K562 (cell line): ENCODE data around the gene PSMC2. TPM values are rescaled to one million over a fixed set of nuclear protein-coding genes. Genes with fewer than 3 reads are reported as not detected.

Experiments used
- IFI16 ChIP-seq: fragments of 250-450 bp; sonication (Bioruptor Pico); IDR thresholded peaks from 2 replicates; pipeline ENCODE4 v2.1.2; 2022; ENCODE audit warnings: mild to moderate bottlenecking, inconsistent platforms
- OTX1 ChIP-seq: fragments of 450-650 bp; formaldehyde crosslinking; IDR thresholded peaks from 2 replicates; pipeline ENCODE4 v1.4.0; 2022; ENCODE audit warnings: mild to moderate bottlenecking
- SIRT6 ChIP-seq: IDR thresholded peaks from one replicate; pipeline ENCODE4 v1.6.1; 2012; ENCODE audit warnings: low read depth, mild to moderate bottlenecking, control low read depth, inconsistent platforms, low read length, moderate library complexity
- YY1 ChIP-seq, 3 experiments: IDR thresholded peaks; 2 replicates each; pipeline ENCODE4 v1.6.1; 2011; ENCODE audit warnings: low read length in 2 of 3, mild to moderate bottlenecking in 2 of 3, moderate library complexity in 2 of 3, borderline replicate concordance in 1 of 3, control low read depth in 1 of 3, low read depth in 1 of 3; ENCODE audit not compliant: insufficient read depth in 3 of 3, insufficient replicate concordance in 2 of 3, control insufficient read depth in 1 of 3, insufficient read length in 1 of 3; ENCODE audit errors: extremely low read depth in 1 of 3
- ZNF311 ChIP-seq: fragments of 250-450 bp; sonication (Bioruptor Pico); IDR thresholded peaks from 2 replicates; pipeline ENCODE4 v1.4.0; 2020; ENCODE audit warnings: mild to moderate bottlenecking, moderate library complexity
- ZNF586 ChIP-seq: fragments of 450-650 bp; formaldehyde crosslinking; conservative IDR thresholded peaks from 2 replicates; pipeline ENCODE4 v1.4.0; 2020; ENCODE audit warnings: mild to moderate bottlenecking, moderate library complexity
- ZNF76 ChIP-seq: fragments of 250-450 bp; sonication (Bioruptor Pico); IDR thresholded peaks from 2 replicates; pipeline ENCODE4 v1.4.0; 2020; ENCODE audit warnings: mild to moderate bottlenecking, moderate library complexity, borderline replicate concordance
- polyA plus RNA-seq, 8 experiments: library from polyadenylated mRNA; depleted of rRNA in 4 of 8; stranded (reverse) in 5 of 8; unstranded in 3 of 8; fragments of >200 nt; fragmentation: Nextera tagmentation in 2 of 8; fragmentation: Illumina TruSeq in 1 of 8; extraction: Ambion mirVana in 2 of 8; extraction: Trizol in 1 of 8; gene quantifications; 2 replicates each; pipeline versions ENCODE4 v1.2.1 to v1.2.3, GENCODE V29; 2011 to 2014; ENCODE audit warnings: inconsistent platforms in 1 of 8, missing spikeins in 1 of 8
- total RNA-seq, 7 experiments: library from RNA; depleted of rRNA in 6 of 7; stranded (reverse); fragments of >200 nt in 6 of 7; fragmentation: Illumina TruSeq in 2 of 7; extraction: Trizol in 2 of 7; gene quantifications; 2 replicates each; pipeline versions ENCODE4 v1.2.1 to v1.2.3, GENCODE V29; 2011 to 2021; ENCODE audit warnings: low replicate concordance in 1 of 7
- TF ChIP-seq, protein P1 (sequence below), 3 experiments: fragments of 200-800 bp in 1 of 3; fragments of 250-450 bp in 1 of 3; fragments of 450-650 bp in 1 of 3; sonication (Bioruptor Pico) in 1 of 3; sonication (Bioruptor generic) in 1 of 3; formaldehyde crosslinking in 1 of 3; IDR thresholded peaks; 2 replicates each; pipeline versions ENCODE4 v1.6.1 to v1.8.0; 2016 to 2022; ENCODE audit warnings: mild to moderate bottlenecking in 2 of 3, missing genetic modification characterization in 2 of 3, missing compliant biosample characterization in 1 of 3, moderate library complexity in 1 of 3
- TF ChIP-seq, protein P2 (sequence below): IDR thresholded peaks from 2 replicates; pipeline ENCODE4 v1.6.1; 2014; ENCODE audit warnings: antibody characterized with exemption
- TF ChIP-seq, protein P3 (sequence below), 2 experiments: fragments of 150-350 bp in 1 of 2; IDR thresholded peaks; 2 replicates each; pipeline ENCODE4 v1.6.1; 2012 to 2016; ENCODE audit warnings: low read depth in 2 of 2, low read length in 2 of 2, mild to moderate bottlenecking in 1 of 2, moderate library complexity in 1 of 2
- TF ChIP-seq, protein P4 (sequence below): fragments of 150-350 bp; IDR thresholded peaks from 2 replicates; pipeline ENCODE4 v1.6.1; 2014; ENCODE audit warnings: low read depth, mild to moderate bottlenecking, low read length, borderline replicate concordance

The PSMC2 gene
- total and polyA plus RNA-seq, 9 of the 15 experiments (the other 6 are each of a cell fraction or from before 2014, with no cell fraction given) = 316 to 1,105 (median 511) TPM

DNA sequence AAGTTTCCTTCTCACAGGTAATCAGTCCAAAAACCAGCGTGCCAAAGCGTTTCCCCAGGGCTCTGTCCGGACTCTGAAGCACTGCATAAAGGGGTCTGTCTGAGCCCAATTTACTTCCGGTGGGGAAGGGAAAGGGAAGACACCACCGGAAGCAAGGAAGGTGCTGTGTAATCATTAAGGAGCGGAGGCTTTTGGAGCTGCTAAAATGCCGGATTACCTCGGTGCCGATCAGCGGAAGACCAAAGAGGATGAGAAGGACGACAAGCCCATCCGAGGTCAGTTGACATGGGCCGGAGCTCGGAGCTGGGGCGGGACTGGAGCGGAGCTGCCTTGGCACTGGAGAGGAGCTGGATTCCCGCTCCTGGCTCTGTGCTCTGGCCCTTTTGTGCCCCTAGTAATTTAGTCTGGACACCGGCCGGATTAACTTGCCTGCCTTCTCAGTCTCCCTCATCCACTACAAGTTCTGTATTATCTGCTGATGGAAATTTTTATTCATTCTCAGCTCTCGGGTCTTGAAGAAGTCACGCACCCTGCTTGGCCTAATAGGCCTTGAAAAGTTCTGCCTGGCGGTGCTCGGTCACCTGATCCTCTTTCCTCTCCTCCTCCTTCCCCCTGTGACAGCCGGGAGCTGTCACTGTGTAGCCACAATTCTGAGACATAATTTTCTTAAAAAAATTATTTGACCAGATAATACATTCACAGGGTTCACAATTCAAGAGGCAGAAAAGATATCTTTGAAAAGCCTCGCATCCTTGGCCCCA, at the start of gene PSMC2 (continued):
- TF ChIP-seq, protein P1, sequence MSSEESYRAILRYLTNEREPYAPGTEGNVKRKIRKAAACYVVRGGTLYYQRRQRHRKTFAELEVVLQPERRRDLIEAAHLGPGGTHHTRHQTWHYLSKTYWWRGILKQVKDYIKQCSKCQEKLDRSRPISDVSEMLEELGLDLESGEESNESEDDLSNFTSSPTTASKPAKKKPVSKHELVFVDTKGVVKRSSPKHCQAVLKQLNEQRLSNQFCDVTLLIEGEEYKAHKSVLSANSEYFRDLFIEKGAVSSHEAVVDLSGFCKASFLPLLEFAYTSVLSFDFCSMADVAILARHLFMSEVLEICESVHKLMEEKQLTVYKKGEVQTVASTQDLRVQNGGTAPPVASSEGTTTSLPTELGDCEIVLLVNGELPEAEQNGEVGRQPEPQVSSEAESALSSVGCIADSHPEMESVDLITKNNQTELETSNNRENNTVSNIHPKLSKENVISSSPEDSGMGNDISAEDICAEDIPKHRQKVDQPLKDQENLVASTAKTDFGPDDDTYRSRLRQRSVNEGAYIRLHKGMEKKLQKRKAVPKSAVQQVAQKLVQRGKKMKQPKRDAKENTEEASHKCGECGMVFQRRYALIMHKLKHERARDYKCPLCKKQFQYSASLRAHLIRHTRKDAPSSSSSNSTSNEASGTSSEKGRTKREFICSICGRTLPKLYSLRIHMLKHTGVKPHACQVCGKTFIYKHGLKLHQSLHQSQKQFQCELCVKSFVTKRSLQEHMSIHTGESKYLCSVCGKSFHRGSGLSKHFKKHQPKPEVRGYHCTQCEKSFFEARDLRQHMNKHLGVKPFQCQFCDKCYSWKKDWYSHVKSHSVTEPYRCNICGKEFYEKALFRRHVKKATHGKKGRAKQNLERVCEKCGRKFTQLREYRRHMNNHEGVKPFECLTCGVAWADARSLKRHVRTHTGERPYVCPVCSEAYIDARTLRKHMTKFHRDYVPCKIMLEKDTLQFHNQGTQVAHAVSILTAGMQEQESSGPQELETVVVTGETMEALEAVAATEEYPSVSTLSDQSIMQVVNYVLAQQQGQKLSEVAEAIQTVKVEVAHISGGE (CRISPR knock-in tag; IDR thresholded peaks at IDR 0.05) = peak; percentile 94 to 99 (median 99)
- TF ChIP-seq YY1 (IDR thresholded peaks at IDR 0.05; ENCODE audit: borderline replicate concordance in 1 of 3, control insufficient read depth in 1 of 3, extremely low read depth in 1 of 3, insufficient read depth in 3 of 3, insufficient read length in 1 of 3, insufficient replicate concordance in 2 of 3, low read depth in 1 of 3, low read length in 2 of 3) (peak in 2 of 3 experiments; percentile 65 to 79), IFI16 (CRISPR knock-in tag) (no peak), ZNF76 (CRISPR knock-in tag) (no peak), ZNF586 (CRISPR knock-in tag) (no peak), ZNF311 (no peak), SIRT6 (no peak), OTX1 (CRISPR knock-in tag) (0 out of 2 replicates have a peak, but pooled peaks have one; percentile 37)
- TF ChIP-seq, protein P2, sequence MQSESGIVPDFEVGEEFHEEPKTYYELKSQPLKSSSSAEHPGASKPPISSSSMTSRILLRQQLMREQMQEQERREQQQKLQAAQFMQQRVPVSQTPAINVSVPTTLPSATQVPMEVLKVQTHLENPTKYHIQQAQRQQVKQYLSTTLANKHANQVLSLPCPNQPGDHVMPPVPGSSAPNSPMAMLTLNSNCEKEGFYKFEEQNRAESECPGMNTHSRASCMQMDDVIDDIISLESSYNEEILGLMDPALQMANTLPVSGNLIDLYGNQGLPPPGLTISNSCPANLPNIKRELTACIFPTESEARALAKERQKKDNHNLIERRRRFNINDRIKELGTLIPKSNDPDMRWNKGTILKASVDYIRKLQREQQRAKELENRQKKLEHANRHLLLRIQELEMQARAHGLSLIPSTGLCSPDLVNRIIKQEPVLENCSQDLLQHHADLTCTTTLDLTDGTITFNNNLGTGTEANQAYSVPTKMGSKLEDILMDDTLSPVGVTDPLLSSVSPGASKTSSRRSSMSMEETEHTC = peak; percentile 56; the same call in 1 of the 2 replicates
- TF ChIP-seq, protein P3, sequence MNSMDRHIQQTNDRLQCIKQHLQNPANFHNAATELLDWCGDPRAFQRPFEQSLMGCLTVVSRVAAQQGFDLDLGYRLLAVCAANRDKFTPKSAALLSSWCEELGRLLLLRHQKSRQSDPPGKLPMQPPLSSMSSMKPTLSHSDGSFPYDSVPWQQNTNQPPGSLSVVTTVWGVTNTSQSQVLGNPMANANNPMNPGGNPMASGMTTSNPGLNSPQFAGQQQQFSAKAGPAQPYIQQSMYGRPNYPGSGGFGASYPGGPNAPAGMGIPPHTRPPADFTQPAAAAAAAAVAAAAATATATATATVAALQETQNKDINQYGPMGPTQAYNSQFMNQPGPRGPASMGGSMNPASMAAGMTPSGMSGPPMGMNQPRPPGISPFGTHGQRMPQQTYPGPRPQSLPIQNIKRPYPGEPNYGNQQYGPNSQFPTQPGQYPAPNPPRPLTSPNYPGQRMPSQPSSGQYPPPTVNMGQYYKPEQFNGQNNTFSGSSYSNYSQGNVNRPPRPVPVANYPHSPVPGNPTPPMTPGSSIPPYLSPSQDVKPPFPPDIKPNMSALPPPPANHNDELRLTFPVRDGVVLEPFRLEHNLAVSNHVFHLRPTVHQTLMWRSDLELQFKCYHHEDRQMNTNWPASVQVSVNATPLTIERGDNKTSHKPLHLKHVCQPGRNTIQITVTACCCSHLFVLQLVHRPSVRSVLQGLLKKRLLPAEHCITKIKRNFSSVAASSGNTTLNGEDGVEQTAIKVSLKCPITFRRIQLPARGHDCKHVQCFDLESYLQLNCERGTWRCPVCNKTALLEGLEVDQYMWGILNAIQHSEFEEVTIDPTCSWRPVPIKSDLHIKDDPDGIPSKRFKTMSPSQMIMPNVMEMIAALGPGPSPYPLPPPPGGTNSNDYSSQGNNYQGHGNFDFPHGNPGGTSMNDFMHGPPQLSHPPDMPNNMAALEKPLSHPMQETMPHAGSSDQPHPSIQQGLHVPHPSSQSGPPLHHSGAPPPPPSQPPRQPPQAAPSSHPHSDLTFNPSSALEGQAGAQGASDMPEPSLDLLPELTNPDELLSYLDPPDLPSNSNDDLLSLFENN (IDR thresholded peaks at IDR 0.05; ENCODE audit: low read depth in 2 of 2, low read length in 2 of 2) = peak in 1 of 2 experiments; percentile 58; a peak in 2 of 4 replicates
- TF ChIP-seq, protein P4, sequence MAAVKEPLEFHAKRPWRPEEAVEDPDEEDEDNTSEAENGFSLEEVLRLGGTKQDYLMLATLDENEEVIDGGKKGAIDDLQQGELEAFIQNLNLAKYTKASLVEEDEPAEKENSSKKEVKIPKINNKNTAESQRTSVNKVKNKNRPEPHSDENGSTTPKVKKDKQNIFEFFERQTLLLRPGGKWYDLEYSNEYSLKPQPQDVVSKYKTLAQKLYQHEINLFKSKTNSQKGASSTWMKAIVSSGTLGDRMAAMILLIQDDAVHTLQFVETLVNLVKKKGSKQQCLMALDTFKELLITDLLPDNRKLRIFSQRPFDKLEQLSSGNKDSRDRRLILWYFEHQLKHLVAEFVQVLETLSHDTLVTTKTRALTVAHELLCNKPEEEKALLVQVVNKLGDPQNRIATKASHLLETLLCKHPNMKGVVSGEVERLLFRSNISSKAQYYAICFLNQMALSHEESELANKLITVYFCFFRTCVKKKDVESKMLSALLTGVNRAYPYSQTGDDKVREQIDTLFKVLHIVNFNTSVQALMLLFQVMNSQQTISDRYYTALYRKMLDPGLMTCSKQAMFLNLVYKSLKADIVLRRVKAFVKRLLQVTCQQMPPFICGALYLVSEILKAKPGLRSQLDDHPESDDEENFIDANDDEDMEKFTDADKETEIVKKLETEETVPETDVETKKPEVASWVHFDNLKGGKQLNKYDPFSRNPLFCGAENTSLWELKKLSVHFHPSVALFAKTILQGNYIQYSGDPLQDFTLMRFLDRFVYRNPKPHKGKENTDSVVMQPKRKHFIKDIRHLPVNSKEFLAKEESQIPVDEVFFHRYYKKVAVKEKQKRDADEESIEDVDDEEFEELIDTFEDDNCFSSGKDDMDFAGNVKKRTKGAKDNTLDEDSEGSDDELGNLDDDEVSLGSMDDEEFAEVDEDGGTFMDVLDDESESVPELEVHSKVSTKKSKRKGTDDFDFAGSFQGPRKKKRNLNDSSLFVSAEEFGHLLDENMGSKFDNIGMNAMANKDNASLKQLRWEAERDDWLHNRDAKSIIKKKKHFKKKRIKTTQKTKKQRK = no peak
